ENCODE results near the gene HRH1. TPM values are rescaled to one million over a fixed set of nuclear protein-coding genes. Genes with fewer than 3 reads are reported as not detected.

Gene HRH1
- total and polyA plus RNA-seq, 2 donors (not counting 1 experiment from before 2014, with no cell fraction given), result not detected

- intact Hi-C loops (cut with micrococcal nuclease), result loop anchor here (1.0 to 5.0 kb wide), 3 partner anchors 98 to 565 kb away; no protein-coding TSS in a partner anchor
- H3K4me3 ChIP-seq (ENCODE audit: control extremely low read depth in 1 of 5, extremely low read depth in 1 of 5, insufficient read depth in 1 of 5, low read depth in 2 of 5, low read length in 4 of 5), result no peak overlapping the region
- peaks cover 0 to 6% (median 2%) of the 10 kb centered on the region in 3 donors for H3K9me3 ChIP-seq (ENCODE audit: control extremely low read depth in 1 of 3, control insufficient read depth in 2 of 3, insufficient read depth in 1 of 3, low read length in 2 of 3)
- H3K4me2 ChIP-seq (replicated peaks; ENCODE audit: low read depth, low read length, poor library complexity, severe bottlenecking), result no peak overlapping the region
- H3K9ac ChIP-seq (ENCODE audit: low read length), result no peak overlapping the region
- Mint-ChIP-seq H3K4me3 (no peak overlapping the region), H3K27ac (no peak overlapping the region), H3K9me3 (ENCODE audit: insufficient read depth) (peaks cover 2% of the 10 kb centered on the region), H3K27me3 (peaks cover 30% of the 10 kb centered on the region), H3K4me1 (no peaks in the 10 kb centered on the region)
- DNase-seq (peak; percentile 78), ATAC-seq (ENCODE audit: low read depth) (peak; percentile 79)
- no peaks in the 10 kb centered on the region for H3K4me1 ChIP-seq (ENCODE audit: control insufficient read depth in 2 of 2, insufficient read depth in 2 of 2, low read length in 2 of 2)
- H3K79me2 ChIP-seq (ENCODE audit: control insufficient read depth, insufficient read depth, low read length), result no peaks in the 10 kb centered on the region
- TF ChIP-seq, protein P1, sequence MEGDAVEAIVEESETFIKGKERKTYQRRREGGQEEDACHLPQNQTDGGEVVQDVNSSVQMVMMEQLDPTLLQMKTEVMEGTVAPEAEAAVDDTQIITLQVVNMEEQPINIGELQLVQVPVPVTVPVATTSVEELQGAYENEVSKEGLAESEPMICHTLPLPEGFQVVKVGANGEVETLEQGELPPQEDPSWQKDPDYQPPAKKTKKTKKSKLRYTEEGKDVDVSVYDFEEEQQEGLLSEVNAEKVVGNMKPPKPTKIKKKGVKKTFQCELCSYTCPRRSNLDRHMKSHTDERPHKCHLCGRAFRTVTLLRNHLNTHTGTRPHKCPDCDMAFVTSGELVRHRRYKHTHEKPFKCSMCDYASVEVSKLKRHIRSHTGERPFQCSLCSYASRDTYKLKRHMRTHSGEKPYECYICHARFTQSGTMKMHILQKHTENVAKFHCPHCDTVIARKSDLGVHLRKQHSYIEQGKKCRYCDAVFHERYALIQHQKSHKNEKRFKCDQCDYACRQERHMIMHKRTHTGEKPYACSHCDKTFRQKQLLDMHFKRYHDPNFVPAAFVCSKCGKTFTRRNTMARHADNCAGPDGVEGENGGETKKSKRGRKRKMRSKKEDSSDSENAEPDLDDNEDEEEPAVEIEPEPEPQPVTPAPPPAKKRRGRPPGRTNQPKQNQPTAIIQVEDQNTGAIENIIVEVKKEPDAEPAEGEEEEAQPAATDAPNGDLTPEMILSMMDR (IDR thresholded peaks at IDR 0.05), result peak; percentile 97
- no peak for TF ChIP-seq EZH2 (IDR thresholded peaks at IDR 0.05; ENCODE audit: borderline replicate concordance, insufficient read depth, low read depth, low read length, poor library complexity, severe bottlenecking)
- no CpG with 5 or more reads among the region's 8 CpGs for WGBS (ENCODE audit: insufficient coverage)
- no peaks in the 10 kb centered on the region for H3K36me3 ChIP-seq (replicated peaks in 1 of 2; ENCODE audit: control extremely low read depth in 1 of 2, control insufficient read depth in 1 of 2, extremely low read depth in 1 of 2, insufficient read depth in 2 of 2, low read length in 1 of 2)
- CTCF ChIA-PET, result interaction anchor here (0.6 to 9.9 kb wide), 24 partner anchors 8 to 415 kb away, joined by 3 to 241 read pairs (median 4); partner anchors contain the start of gene ATG7
- POLR2A ChIA-PET, result no interaction called here
- H3K27ac ChIP-seq (ENCODE audit: low read length in 2 of 2), result no peak overlapping the region
- H3K27me3 ChIP-seq (replicated peaks in 1 of 4; ENCODE audit: control extremely low read depth in 1 of 4, control insufficient read depth in 3 of 4, insufficient read depth in 4 of 4, low read length in 3 of 4), result peaks cover 0 to 5% (median 2%) of the 10 kb centered on the region in 4 experiments
- no peaks in the 10 kb centered on the region for H4K20me1 ChIP-seq (ENCODE audit: control insufficient read depth, insufficient read depth, low read length, poor library complexity, severe bottlenecking)
- no peak overlapping the region for H2AFZ ChIP-seq (ENCODE audit: insufficient read depth, low read depth, low read length, poor library complexity, severe bottlenecking)
Observed at GRCh38 chr3:11236588-11237461, 82.5 kb downstream of the HRH1 start.

DNA sequence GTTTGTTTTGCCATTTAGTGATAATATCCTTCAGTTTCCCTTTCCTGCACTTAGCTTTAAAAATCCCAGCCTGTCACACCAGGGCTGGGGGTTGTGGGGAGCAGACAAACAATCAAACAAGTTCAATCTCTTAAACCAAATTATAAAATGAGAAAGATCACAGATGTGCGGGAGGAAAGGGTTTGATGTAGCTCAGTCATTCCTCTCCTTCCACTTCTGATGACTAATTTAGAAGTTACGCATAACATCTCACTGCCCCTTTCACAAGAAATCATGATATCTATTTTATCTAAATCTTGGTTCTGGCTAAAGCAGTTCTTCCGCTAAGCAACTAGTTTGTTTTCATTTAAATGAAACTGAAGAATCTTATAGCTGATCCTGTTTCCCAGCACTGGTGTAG is 83.8 kb downstream of the HRH1 start:
- ChIA-PET CTCF (interaction anchor here (0.7 to 9.9 kb wide), 12 partner anchors 10 to 754 kb away, joined by 3 to 241 read pairs (median 4); partner anchors contain the start of gene ATG7), POLR2A (interaction anchor here (0.7 kb wide), 1 partner anchor 1577 kb away, joined by 3 read pairs; no protein-coding TSS in a partner anchor)
- H3K4me1 Mint-ChIP-seq, result no peaks in the 10 kb centered on the region
- TF ChIP-seq EZH2 (IDR thresholded peaks at IDR 0.05; ENCODE audit: borderline replicate concordance, insufficient read depth, low read depth, low read length, poor library complexity, severe bottlenecking), result no peak
- TF ChIP-seq, protein P1 (IDR thresholded peaks at IDR 0.05), result no peak
- no peaks in the 10 kb centered on the region for H3K79me2 ChIP-seq (ENCODE audit: control insufficient read depth, insufficient read depth, low read length)
- no peaks in the 10 kb centered on the region for H3K4me1 ChIP-seq (ENCODE audit: control insufficient read depth in 2 of 2, insufficient read depth in 2 of 2, low read length in 2 of 2)
- H4K20me1 ChIP-seq (ENCODE audit: control insufficient read depth, insufficient read depth, low read length, poor library complexity, severe bottlenecking), result no peaks in the 10 kb centered on the region
- no CpG with 5 or more reads among the region's 3 CpGs for WGBS (ENCODE audit: insufficient coverage)
- peaks cover 28% of the 10 kb centered on the region for H3K27me3 Mint-ChIP-seq
- no peak overlapping the region for H3K4me3 ChIP-seq (ENCODE audit: control extremely low read depth in 1 of 5, extremely low read depth in 1 of 5, insufficient read depth in 1 of 5, low read depth in 2 of 5, low read length in 4 of 5)
- no peak overlapping the region for H2AFZ ChIP-seq (ENCODE audit: insufficient read depth, low read depth, low read length, poor library complexity, severe bottlenecking)
- peaks cover 2% of the 10 kb centered on the region for H3K9me3 Mint-ChIP-seq (ENCODE audit: insufficient read depth)
- peaks cover 0 to 6% (median 2%) of the 10 kb centered on the region in 3 donors for H3K9me3 ChIP-seq (ENCODE audit: control extremely low read depth in 1 of 3, control insufficient read depth in 2 of 3, insufficient read depth in 1 of 3, low read length in 2 of 3)
- no peaks in the 10 kb centered on the region for H3K36me3 ChIP-seq (replicated peaks in 1 of 2; ENCODE audit: control extremely low read depth in 1 of 2, control insufficient read depth in 1 of 2, extremely low read depth in 1 of 2, insufficient read depth in 2 of 2, low read length in 1 of 2)
- H3K27ac Mint-ChIP-seq, result no peak overlapping the region
- DNase-seq, result no peak
- no peak overlapping the region for H3K27ac ChIP-seq (ENCODE audit: low read length in 2 of 2)
- H3K4me3 Mint-ChIP-seq, result no peak overlapping the region
- H3K9ac ChIP-seq (ENCODE audit: low read length), result no peak overlapping the region
- H3K27me3 ChIP-seq (replicated peaks in 1 of 4; ENCODE audit: control extremely low read depth in 1 of 4, control insufficient read depth in 3 of 4, insufficient read depth in 4 of 4, low read length in 3 of 4), result peaks cover 0 to 5% (median 2%) of the 10 kb centered on the region in 4 experiments
- no peak for ATAC-seq (ENCODE audit: low read depth)
- no peak overlapping the region for H3K4me2 ChIP-seq (replicated peaks; ENCODE audit: low read depth, low read length, poor library complexity, severe bottlenecking)
- intact Hi-C loops (cut with micrococcal nuclease), result loop anchor here (5.0 kb wide), 1 partner anchor 564 kb away; no protein-coding TSS in a partner anchor
